Measurements from ENCODE around the gene PRSS27.
A peak's percentile ranks its signal among the peaks of the same experiment; 100 is the strongest.

Gene PRSS27

GRCh38 chr16:2699791-2700600, 20.0 kb downstream of the PRSS27 start:
- peak overlapping the region; percentile 21 for H3K14ac ChIP-seq (ENCODE audit: low read length)

GRCh38 chr16:2698965-2699750, 20.9 kb downstream of the PRSS27 start:
- Histone ChIP-seq H3K27me3 (ENCODE audit: control insufficient read depth in 3 of 3, insufficient read depth in 3 of 3, low read depth in 1 of 3, low read length in 3 of 3) (no peaks in the 10 kb centered on the region), H2BK120ac (ENCODE audit: low read depth, low read length) (no peak overlapping the region), H3K9me3 (replicated peaks in 1 of 2; ENCODE audit: control insufficient read depth in 2 of 2, insufficient read depth in 1 of 2, low read depth in 1 of 2, low read length in 2 of 2) (no peaks in the 10 kb centered on the region), H3K4me2 (ENCODE audit: insufficient read depth, low read length, poor library complexity, severe bottlenecking) (no peak overlapping the region), H2BK12ac (ENCODE audit: low read length) (peak overlapping the region; percentile 58), H3K79me1 (ENCODE audit: low read depth, low read length) (peaks cover 11% of the 10 kb centered on the region), H3K27ac (replicated peaks; ENCODE audit: low read length) (no peak overlapping the region), H3K23ac (ENCODE audit: low read depth, low read length, poor library complexity) (no peak overlapping the region), H2AFZ (ENCODE audit: low read length) (no peak overlapping the region), H2AK5ac (ENCODE audit: low read depth, low read length) (no peak overlapping the region), H2BK5ac (ENCODE audit: low read length) (peak overlapping the region; percentile 39), H3K18ac (ENCODE audit: low read length) (no peak overlapping the region), H3K9ac (ENCODE audit: low read depth, low read length, poor library complexity) (no peak overlapping the region), H4K8ac (ENCODE audit: low read depth, low read length) (no peak overlapping the region), H3K4me1 (ENCODE audit: control insufficient read depth in 2 of 2, insufficient read depth in 1 of 2, low read depth in 1 of 2, low read length in 2 of 2) (peaks cover 0 to 2% of the 10 kb centered on the region in 2 donors), H3K4me3 (ENCODE audit: low read length in 2 of 2) (no peak overlapping the region), H3K14ac (ENCODE audit: low read length) (peak overlapping the region; percentile 82), H3K36me3 (replicated peaks in 1 of 2; ENCODE audit: control insufficient read depth in 2 of 2, insufficient read depth in 2 of 2, low read length in 2 of 2) (peaks cover 28 to 67% of the 10 kb centered on the region in 2 donors), H2BK15ac (ENCODE audit: low read length) (no peak overlapping the region), H4K91ac (ENCODE audit: low read depth, low read length, poor library complexity) (no peak overlapping the region), H3K4ac (ENCODE audit: low read length) (no peak overlapping the region)
- no CpG with 5 or more reads among the region's 32 CpGs for WGBS, 2 donors (ENCODE audit: extremely low coverage in 2 of 2, insufficient read length in 2 of 2, insufficient replicate concordance in 1 of 2)
- DNase-seq (ENCODE audit: low spot score) = no peak

More at GRCh38 chr16:2699791-2700600, 20.0 kb downstream of the PRSS27 start:
- no peaks in the 10 kb centered on the region for H3K27me3 ChIP-seq (ENCODE audit: control insufficient read depth in 3 of 3, insufficient read depth in 3 of 3, low read depth in 1 of 3, low read length in 3 of 3)
- H3K9me3 ChIP-seq (replicated peaks in 1 of 2; ENCODE audit: control insufficient read depth in 2 of 2, insufficient read depth in 1 of 2, low read depth in 1 of 2, low read length in 2 of 2) = no peaks in the 10 kb centered on the region
- peaks cover 0 to 2% of the 10 kb centered on the region in 2 donors for H3K4me1 ChIP-seq (ENCODE audit: control insufficient read depth in 2 of 2, insufficient read depth in 1 of 2, low read depth in 1 of 2, low read length in 2 of 2)
- no peak for DNase-seq (ENCODE audit: low spot score)
- no peak overlapping the region for H3K9ac ChIP-seq (ENCODE audit: low read depth, low read length, poor library complexity)
- no CpG with 5 or more reads among the region's 28 CpGs for WGBS, 2 donors (ENCODE audit: extremely low coverage in 2 of 2, insufficient read length in 2 of 2, insufficient replicate concordance in 1 of 2)
- no peak overlapping the region for H2BK15ac ChIP-seq (ENCODE audit: low read length)
- H2BK5ac ChIP-seq (ENCODE audit: low read length) = peak overlapping the region; percentile 39
- no peak overlapping the region for H4K8ac ChIP-seq (ENCODE audit: low read depth, low read length)
- no peak overlapping the region for H3K27ac ChIP-seq (replicated peaks; ENCODE audit: low read length)
- H2AFZ ChIP-seq (ENCODE audit: low read length) = no peak overlapping the region
- no peak overlapping the region for H3K4me3 ChIP-seq (ENCODE audit: low read length in 2 of 2)
- no peak overlapping the region for H2BK120ac ChIP-seq (ENCODE audit: low read depth, low read length)
- H3K79me1 ChIP-seq (ENCODE audit: low read depth, low read length) = peaks cover 13% of the 10 kb centered on the region
- H3K36me3 ChIP-seq (replicated peaks in 1 of 2; ENCODE audit: control insufficient read depth in 2 of 2, insufficient read depth in 2 of 2, low read length in 2 of 2) = peaks cover 28 to 68% of the 10 kb centered on the region in 2 donors
- H3K23ac ChIP-seq (ENCODE audit: low read depth, low read length, poor library complexity) = no peak overlapping the region
- no peak overlapping the region for H3K4ac ChIP-seq (ENCODE audit: low read length)
- H3K4me2 ChIP-seq (ENCODE audit: insufficient read depth, low read length, poor library complexity, severe bottlenecking) = no peak overlapping the region
- no peak overlapping the region for H2AK5ac ChIP-seq (ENCODE audit: low read depth, low read length)
- no peak overlapping the region for H3K18ac ChIP-seq (ENCODE audit: low read length)
- H2BK12ac ChIP-seq (ENCODE audit: low read length) = no peak overlapping the region
- H4K91ac ChIP-seq (ENCODE audit: low read depth, low read length, poor library complexity) = no peak overlapping the region

- H3K36me3 ChIP-seq (replicated peaks in 1 of 2; ENCODE audit: control insufficient read depth in 2 of 2, insufficient read depth in 2 of 2, low read length in 2 of 2) = peaks cover 27 to 63% of the 10 kb centered on the region in 2 donors
Measured at GRCh38 chr16:2698103-2698870, 21.7 kb downstream of the PRSS27 start.

More at GRCh38 chr16:2698103-2698870, 21.7 kb downstream of the PRSS27 start:
- H3K79me1 ChIP-seq (ENCODE audit: low read depth, low read length) = peaks cover 11% of the 10 kb centered on the region
- no peaks in the 10 kb centered on the region for H3K27me3 ChIP-seq (ENCODE audit: control insufficient read depth in 3 of 3, insufficient read depth in 3 of 3, low read depth in 1 of 3, low read length in 3 of 3)
- no peak overlapping the region for H2AK5ac ChIP-seq (ENCODE audit: low read depth, low read length)
- H4K91ac ChIP-seq (ENCODE audit: low read depth, low read length, poor library complexity) = no peak overlapping the region
- no CpG with 5 or more reads among the region's 28 CpGs for WGBS, 2 donors (ENCODE audit: extremely low coverage in 2 of 2, insufficient read length in 2 of 2, insufficient replicate concordance in 1 of 2)
- no peak overlapping the region for H2BK120ac ChIP-seq (ENCODE audit: low read depth, low read length)
- H3K18ac ChIP-seq (ENCODE audit: low read length) = no peak overlapping the region
- peak overlapping the region; percentile 82 for H3K14ac ChIP-seq (ENCODE audit: low read length)
- H3K4me2 ChIP-seq (ENCODE audit: insufficient read depth, low read length, poor library complexity, severe bottlenecking) = no peak overlapping the region
- no peaks in the 10 kb centered on the region for H3K9me3 ChIP-seq (replicated peaks in 1 of 2; ENCODE audit: control insufficient read depth in 2 of 2, insufficient read depth in 1 of 2, low read depth in 1 of 2, low read length in 2 of 2)
- H3K9ac ChIP-seq (ENCODE audit: low read depth, low read length, poor library complexity) = no peak overlapping the region
- H4K8ac ChIP-seq (ENCODE audit: low read depth, low read length) = no peak overlapping the region
- H3K27ac ChIP-seq (replicated peaks; ENCODE audit: low read length) = no peak overlapping the region
- H3K23ac ChIP-seq (ENCODE audit: low read depth, low read length, poor library complexity) = no peak overlapping the region
- H2BK5ac ChIP-seq (ENCODE audit: low read length) = no peak overlapping the region
- no peak overlapping the region for H2BK15ac ChIP-seq (ENCODE audit: low read length)
- H2AFZ ChIP-seq (ENCODE audit: low read length) = no peak overlapping the region
- DNase-seq (ENCODE audit: low spot score) = no peak
- peaks cover 2 to 4% of the 10 kb centered on the region in 2 donors for H3K4me1 ChIP-seq (ENCODE audit: control insufficient read depth in 2 of 2, insufficient read depth in 1 of 2, low read depth in 1 of 2, low read length in 2 of 2)
- H3K4me3 ChIP-seq (ENCODE audit: low read length in 2 of 2) = no peak overlapping the region
- no peak overlapping the region for H3K4ac ChIP-seq (ENCODE audit: low read length)
- no peak overlapping the region for H2BK12ac ChIP-seq (ENCODE audit: low read length)
